ENCODE results near the gene ZNF668.
"Not testable (repeated sequence)": the region's sequence is repeated elsewhere in the genome, so short reads cannot be mapped to it uniquely, and the experiment has no call there.

ZNF668 gene

GRCh38 chr16:31100876-31101641 is 27.0 kb upstream of the ZNF668 start:
- in situ Hi-C loops (cut with MboI; ENCODE audit: low sequenced_read_pairs) = not testable (repeated sequence)

- in situ Hi-C loops (cut with MboI; ENCODE audit: low sequenced_read_pairs) = loop anchor here (25.0 kb wide), 1 partner anchor 762 kb away; the partner anchor contains the start of gene ZNF267
Measured at GRCh38 chr16:31099860-31100638, 26.0 kb upstream of the ZNF668 start.

GRCh38 chr16:31094424-31095120 is 20.5 kb upstream of the ZNF668 start, which contains the start of gene VKORC1:
Gene VKORC1, minus strand, starts transcription at chr16:31094797. Its CDS starts 68 bp downstream, at chr16:31094729.
- in situ Hi-C loops (cut with MboI; ENCODE audit: low sequenced_read_pairs) = loop anchor here (25.0 kb wide), 1 partner anchor 768 kb away; the partner anchor contains the start of gene ZNF267

- in situ Hi-C loops (cut with MboI; ENCODE audit: low sequenced_read_pairs) = loop anchor here (25.0 kb wide), 1 partner anchor 768 kb away; the partner anchor contains the start of gene ZNF267
Measured at GRCh38 chr16:31094088-31094423, 20.0 kb upstream of the ZNF668 start.

GRCh38 chr16:31093132-31093703 is 19.2 kb upstream of the ZNF668 start:
- in situ Hi-C loops (cut with MboI; ENCODE audit: low sequenced_read_pairs) = loop anchor here (25.0 kb wide), 1 partner anchor 769 kb away; the partner anchor contains the start of gene ZNF267

GRCh38 chr16:31092330-31092729 is 18.3 kb upstream of the ZNF668 start:
- in situ Hi-C loops (cut with MboI; ENCODE audit: low sequenced_read_pairs) = loop anchor here (25.0 kb wide), 1 partner anchor 770 kb away; the partner anchor contains the start of gene ZNF267

- in situ Hi-C loops (cut with MboI; ENCODE audit: low sequenced_read_pairs) = loop anchor here (25.0 kb wide), 1 partner anchor 772 kb away; the partner anchor contains the start of gene ZNF267
Measured at GRCh38 chr16:31090540-31090939, 16.5 kb upstream of the ZNF668 start.

GRCh38 chr16:31089199-31089598 is 15.2 kb upstream of the ZNF668 start:
- in situ Hi-C loops (cut with MboI; ENCODE audit: low sequenced_read_pairs) = loop anchor here (25.0 kb wide), 1 partner anchor 773 kb away; the partner anchor contains the start of gene ZNF267

- in situ Hi-C loops (cut with MboI; ENCODE audit: low sequenced_read_pairs) = loop anchor here (25.0 kb wide), 1 partner anchor 774 kb away; the partner anchor contains the start of gene ZNF267
Measured at GRCh38 chr16:31088459-31089183, 14.6 kb upstream of the ZNF668 start, which contains the start of gene PRSS53. Gene PRSS53, minus strand, starts transcription at chr16:31088943. Its CDS starts 134 bp downstream, at chr16:31088809.

GRCh38 chr16:31087971-31088370 is 13.9 kb upstream of the ZNF668 start:
- in situ Hi-C loops (cut with MboI; ENCODE audit: low sequenced_read_pairs) = loop anchor here (25.0 kb wide), 1 partner anchor 774 kb away; the partner anchor contains the start of gene ZNF267

GRCh38 chr16:31087481-31087880 is 13.4 kb upstream of the ZNF668 start:
- in situ Hi-C loops (cut with MboI; ENCODE audit: low sequenced_read_pairs) = loop anchor here (25.0 kb wide), 1 partner anchor 775 kb away; the partner anchor contains the start of gene ZNF267

GRCh38 chr16:31086629-31086906 is 12.5 kb upstream of the ZNF668 start:
- in situ Hi-C loops (cut with MboI; ENCODE audit: low sequenced_read_pairs) = loop anchor here (25.0 kb wide), 1 partner anchor 776 kb away; the partner anchor contains the start of gene ZNF267

- in situ Hi-C loops (cut with MboI; ENCODE audit: low sequenced_read_pairs) = loop anchor here (25.0 kb wide), 1 partner anchor 776 kb away; the partner anchor contains the start of gene ZNF267
Measured at GRCh38 chr16:31085873-31086628, 12.0 kb upstream of the ZNF668 start.

GRCh38 chr16:31085411-31085810 is 11.4 kb upstream of the ZNF668 start:
- in situ Hi-C loops (cut with MboI; ENCODE audit: low sequenced_read_pairs) = loop anchor here (25.0 kb wide), 1 partner anchor 777 kb away; the partner anchor contains the start of gene ZNF267

GRCh38 chr16:31084584-31085302 is 10.7 kb upstream of the ZNF668 start:
- in situ Hi-C loops (cut with MboI; ENCODE audit: low sequenced_read_pairs) = loop anchor here (25.0 kb wide), 1 partner anchor 778 kb away; the partner anchor contains the start of gene ZNF267

- in situ Hi-C loops (cut with MboI; ENCODE audit: low sequenced_read_pairs) = loop anchor here (25.0 kb wide), 1 partner anchor 778 kb away; the partner anchor contains the start of gene ZNF267
Measured at GRCh38 chr16:31083981-31084380, 9.9 kb upstream of the ZNF668 start.

GRCh38 chr16:31083556-31083955 is 9.5 kb upstream of the ZNF668 start:
- in situ Hi-C loops (cut with MboI; ENCODE audit: low sequenced_read_pairs) = loop anchor here (25.0 kb wide), 1 partner anchor 779 kb away; the partner anchor contains the start of gene ZNF267

GRCh38 chr16:31083081-31083480 is 9.0 kb upstream of the ZNF668 start:
- in situ Hi-C loops (cut with MboI; ENCODE audit: low sequenced_read_pairs) = loop anchor here (25.0 kb wide), 1 partner anchor 779 kb away; the partner anchor contains the start of gene ZNF267
